Measurements from ENCODE around the gene SLC5A10. TPM values are rescaled to one million over a fixed set of nuclear protein-coding genes. Genes with fewer than 3 reads are reported as not detected.

SLC5A10 gene
- total RNA-seq, 4 donors from 2014 or later = not detected

DNA sequence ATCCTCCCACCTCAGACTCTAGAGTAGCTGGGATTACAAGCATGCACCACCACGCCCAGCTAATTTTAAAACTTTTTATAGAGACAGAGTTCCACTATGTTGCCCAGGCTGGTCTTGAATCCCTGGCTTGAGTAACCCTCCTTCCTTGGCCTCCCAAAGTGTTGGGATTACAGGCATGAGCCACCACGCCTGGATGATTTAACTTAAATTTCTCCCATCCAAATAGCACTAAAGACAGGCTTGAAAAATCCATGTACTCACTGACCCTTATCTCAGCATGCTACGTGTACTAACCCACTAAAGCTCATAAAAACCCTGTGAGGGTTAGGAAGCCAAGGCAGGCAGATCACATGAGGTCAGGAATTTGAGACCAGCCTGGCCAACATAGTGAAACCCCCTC lies 4.6 kb downstream of the SLC5A10 start:
- Histone ChIP-seq H3K4me1 (peaks cover 0 to 7% (median 2%) of the 10 kb centered on the region in 4 donors), H3K27ac (no peak overlapping the region), H3K4me3 (no peak overlapping the region), H3K36me3 (no peaks in the 10 kb centered on the region), H3K9me3 (no peaks in the 10 kb centered on the region), H3K27me3 (no peaks in the 10 kb centered on the region)
- intact Hi-C loops (cut with DNase I; ENCODE audit: low total_unique reads) (no loop called here), in situ Hi-C loops (cut with MboI; ENCODE audit: low pct_ligation_motif_present in 1 of 4, low pct_unique_long_range_greater_than_20kb in 1 of 4, low sequenced_read_pairs in 3 of 4) (no loop called here)
- WGBS, 2 donors (ENCODE audit: low coverage in 1 of 2) = 89% methylated on average over 3 of the region's 3 CpGs; no CpG with 5 or more reads in 1 of the 2 donors
- TF ChIP-seq POLR2AphosphoS5 (IDR thresholded peaks at IDR 0.05) (no peak), CTCF (IDR thresholded peaks at IDR 0.05) (no peak), POLR2A (IDR thresholded peaks at IDR 0.05) (no peak), EP300 (IDR thresholded peaks at IDR 0.05; ENCODE audit: low read depth) (no peak)
- no peak for DNase-seq

DNA sequence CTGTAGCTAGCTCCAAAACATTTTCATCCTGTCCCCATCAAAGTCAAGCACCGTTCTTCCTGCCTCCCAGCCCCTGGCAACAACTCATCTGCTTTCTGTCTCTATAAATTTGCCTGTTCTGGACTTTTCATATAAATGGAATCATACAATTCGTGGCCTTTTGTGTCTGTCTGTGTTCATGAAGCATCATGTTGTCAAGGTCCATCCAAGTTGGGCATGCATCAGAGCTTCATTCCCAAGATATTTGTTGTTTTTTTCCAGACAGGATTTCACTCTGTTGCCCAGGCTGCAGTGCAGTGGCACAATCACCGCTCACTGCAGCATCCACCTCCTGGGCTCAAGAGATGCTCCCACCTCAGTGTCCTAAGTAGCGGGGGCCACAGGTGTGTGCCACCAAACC lies 5.9 kb downstream of the SLC5A10 start:
- in situ Hi-C loops (cut with MboI; ENCODE audit: low pct_ligation_motif_present in 1 of 4, low pct_unique_long_range_greater_than_20kb in 1 of 4, low sequenced_read_pairs in 3 of 4) (no loop called here), intact Hi-C loops (cut with DNase I; ENCODE audit: low total_unique reads) (no loop called here)
- Histone ChIP-seq H3K36me3 (no peaks in the 10 kb centered on the region), H3K4me3 (no peak overlapping the region), H3K4me1 (peaks cover 0 to 9% (median 2%) of the 10 kb centered on the region in 4 donors), H3K27me3 (no peaks in the 10 kb centered on the region), H3K9me3 (no peaks in the 10 kb centered on the region), H3K27ac (no peak overlapping the region)
- no peak for TF ChIP-seq POLR2A (IDR thresholded peaks at IDR 0.05)
- TF ChIP-seq POLR2AphosphoS5 (IDR thresholded peaks at IDR 0.05) = no peak
- TF ChIP-seq EP300 (IDR thresholded peaks at IDR 0.05; ENCODE audit: low read depth) = no peak
- no peak for TF ChIP-seq CTCF (IDR thresholded peaks at IDR 0.05)
- no peak for DNase-seq
- 60 to 84% methylated on average over 1 to 4 of the region's 4 CpGs for WGBS, 2 donors (ENCODE audit: low coverage in 1 of 2)

GRCh38 chr17:18958611-18959010 lies 6.6 kb downstream of the SLC5A10 start:
- H3K27ac ChIP-seq = no peak overlapping the region
- in situ Hi-C loops (cut with MboI; ENCODE audit: low pct_ligation_motif_present in 1 of 4, low pct_unique_long_range_greater_than_20kb in 1 of 4, low sequenced_read_pairs in 3 of 4) = no loop called here

GRCh38 chr17:18959071-18959844 lies 7.3 kb downstream of the SLC5A10 start:
- Histone ChIP-seq H3K4me3 (no peak overlapping the region), H3K4me1 (peaks cover 0 to 9% (median 2%) of the 10 kb centered on the region in 4 donors), H3K9me3 (no peaks in the 10 kb centered on the region), H3K36me3 (no peaks in the 10 kb centered on the region), H3K27me3 (no peaks in the 10 kb centered on the region), H3K27ac (no peak overlapping the region)
- intact Hi-C loops (cut with DNase I; ENCODE audit: low total_unique reads) = no loop called here
- in situ Hi-C loops (cut with MboI; ENCODE audit: low pct_ligation_motif_present in 1 of 4, low pct_unique_long_range_greater_than_20kb in 1 of 4, low sequenced_read_pairs in 3 of 4) = no loop called here
- TF ChIP-seq POLR2A (IDR thresholded peaks at IDR 0.05) (no peak), CTCF (IDR thresholded peaks at IDR 0.05) (no peak), EP300 (IDR thresholded peaks at IDR 0.05; ENCODE audit: low read depth) (no peak), POLR2AphosphoS5 (IDR thresholded peaks at IDR 0.05) (no peak)
- WGBS, 2 donors (ENCODE audit: low coverage in 1 of 2) = 85% methylated on average over 22 of the region's 22 CpGs; no CpG with 5 or more reads in 1 of the 2 donors
- no peak for DNase-seq

More at GRCh38 chr17:18958611-18959010, 6.6 kb downstream of the SLC5A10 start:
- Histone ChIP-seq H3K27me3 (no peaks in the 10 kb centered on the region), H3K9me3 (no peaks in the 10 kb centered on the region), H3K4me1 (peaks cover 0 to 9% (median 2%) of the 10 kb centered on the region in 4 donors), H3K36me3 (no peaks in the 10 kb centered on the region), H3K4me3 (no peak overlapping the region)
- 97% methylated on average over 11 of the region's 11 CpGs; no CpG with 5 or more reads in 1 of the 2 donors for WGBS, 2 donors (ENCODE audit: low coverage in 1 of 2)
- TF ChIP-seq EP300 (IDR thresholded peaks at IDR 0.05; ENCODE audit: low read depth) = no peak
- no peak for TF ChIP-seq CTCF (IDR thresholded peaks at IDR 0.05)
- no peak for TF ChIP-seq POLR2A (IDR thresholded peaks at IDR 0.05)
- no peak for TF ChIP-seq POLR2AphosphoS5 (IDR thresholded peaks at IDR 0.05)
- intact Hi-C loops (cut with DNase I; ENCODE audit: low total_unique reads) = no loop called here
- no peak for DNase-seq

Data from transverse colon (tissue), 4 donors.